Neural cell (in vitro differentiated cells): ENCODE data around the gene FSIP1. TPM values are rescaled to one million over a fixed set of nuclear protein-coding genes. Genes with fewer than 3 reads are reported as not detected.

Experiments used
- H2AFZ ChIP-seq: fragments of 200-600, 300-800 bp; sonication (generic), shearing (Covaris generic); 2 replicates; pipeline ENCODE4 v1.6.0; 2014; ENCODE audit warnings: low read depth, mild to moderate bottlenecking, antibody characterized with exemption, low read length, moderate library complexity
- H3F3A ChIP-seq: fragments of 200-600 bp; shearing (Covaris generic); 2 replicates; pipeline ENCODE4 v1.6.1; 2016; ENCODE audit warnings: mild to moderate bottlenecking, moderate library complexity, mixed read lengths, antibody characterized with exemption, low read length; ENCODE audit not compliant: insufficient read depth, poor library complexity, severe bottlenecking
- H3K27ac ChIP-seq: fragments of 200-600, 300-800 bp; sonication (generic), shearing (Covaris generic); 2 replicates; pipeline ENCODE4 v1.5.1; 2014; ENCODE audit warnings: mild to moderate bottlenecking, low read length, moderate library complexity
- H3K27me3 ChIP-seq: fragments of 300-800, 200-600 bp; sonication (generic), shearing (Covaris generic); 2 replicates; pipeline ENCODE4 v1.6.0; 2014; ENCODE audit warnings: mild to moderate bottlenecking, low read depth, low read length, moderate library complexity; ENCODE audit not compliant: insufficient read depth
- H3K36me3 ChIP-seq: fragments of 300-800, 200-600 bp; sonication (generic), shearing (Covaris generic); 2 replicates; pipeline ENCODE4 v1.5.1; 2014; ENCODE audit warnings: mild to moderate bottlenecking, antibody characterized with exemption, low read length, moderate library complexity; ENCODE audit not compliant: insufficient read depth
- H3K4me2 ChIP-seq: fragments of 300-800, 200-600 bp; sonication (generic), shearing (Covaris generic); 2 replicates; pipeline ENCODE4 v1.6.0; 2014; ENCODE audit warnings: mild to moderate bottlenecking, low read length
- H3K4me3 ChIP-seq: fragments of 300-800, 200-600 bp; sonication (generic), shearing (Covaris generic); 2 replicates; pipeline ENCODE4 v1.5.1; 2014; ENCODE audit warnings: mild to moderate bottlenecking, low read length, moderate library complexity
- H3K79me2 ChIP-seq: fragments of 200-600 bp; shearing (Covaris generic); replicated peaks from 2 replicates; pipeline ENCODE4 v1.6.0; 2014; ENCODE audit warnings: mild to moderate bottlenecking, low read length, moderate library complexity; ENCODE audit not compliant: insufficient read depth
- H3K9ac ChIP-seq: fragments of 300-800, 200-600 bp; sonication (generic), shearing (Covaris generic); 2 replicates; pipeline ENCODE4 v1.6.1; 2016; ENCODE audit warnings: mild to moderate bottlenecking, low read length, mixed read lengths
- H3K9me2 ChIP-seq: fragments of 200-600 bp; shearing (Covaris generic); 2 replicates; pipeline ENCODE4 v1.6.1; 2016; ENCODE audit warnings: mild to moderate bottlenecking, low read length, mixed read lengths; ENCODE audit not compliant: insufficient read depth
- H3K9me3 ChIP-seq: fragments of 200-600, 300-800 bp; sonication (generic), shearing (Covaris generic); 2 replicates; pipeline ENCODE4 v1.6.1; 2016; ENCODE audit warnings: mild to moderate bottlenecking, mixed run types, low read length, moderate library complexity, mixed read lengths
- H4K20me1 ChIP-seq: fragments of 200-600 bp; shearing (Covaris generic); 2 replicates; pipeline ENCODE4 v1.6.1; 2016; ENCODE audit warnings: mild to moderate bottlenecking, mixed run types; ENCODE audit not compliant: insufficient read depth
- CTCF ChIP-seq: fragments of 450-650 bp; IDR thresholded peaks from 2 replicates; pipeline ENCODE4 v1.5.1; 2014; ENCODE audit warnings: antibody characterized with exemption, mild to moderate bottlenecking, moderate library complexity; ENCODE audit not compliant: poor library complexity, severe bottlenecking
- EP300 ChIP-seq: fragments of 450-650 bp; conservative IDR thresholded peaks from 2 replicates; pipeline ENCODE4 v1.6.1; 2014; ENCODE audit warnings: antibody characterized with exemption, mild to moderate bottlenecking, moderate library complexity; ENCODE audit not compliant: poor library complexity, severe bottlenecking
- EZH2 ChIP-seq: fragments of 200-600, 300-800 bp; shearing (Covaris generic), sonication (generic); IDR thresholded peaks from 2 replicates; pipeline ENCODE4 v1.6.1; 2014; ENCODE audit warnings: antibody characterized with exemption, low read length, borderline replicate concordance, mild to moderate bottlenecking; ENCODE audit not compliant: insufficient read depth, poor library complexity, severe bottlenecking
- MXI1 ChIP-seq: fragments of 450-650 bp; conservative IDR thresholded peaks from 2 replicates; pipeline ENCODE4 v1.6.1; 2014; ENCODE audit warnings: antibody characterized with exemption, mild to moderate bottlenecking; ENCODE audit not compliant: poor library complexity, severe bottlenecking
- POLR2AphosphoS5 ChIP-seq: IDR thresholded peaks from 2 replicates; pipeline ENCODE4 v1.6.1; 2012
- RAD21 ChIP-seq: fragments of 450-650 bp; conservative IDR thresholded peaks from 2 replicates; pipeline ENCODE4 v1.6.1; 2014; ENCODE audit warnings: antibody characterized with exemption, mild to moderate bottlenecking, moderate library complexity
- REST ChIP-seq: IDR thresholded peaks from 2 replicates; pipeline ENCODE4 v1.6.1; 2012; ENCODE audit warnings: borderline replicate concordance
- SMC3 ChIP-seq: fragments of 450-650 bp; conservative IDR thresholded peaks from 2 replicates; pipeline ENCODE4 v1.6.1; 2014; ENCODE audit warnings: antibody characterized with exemption, mild to moderate bottlenecking, moderate library complexity; ENCODE audit not compliant: poor library complexity
- TAF1 ChIP-seq: IDR thresholded peaks from 2 replicates; pipeline ENCODE4 v1.6.1; 2012; ENCODE audit warnings: low read depth
- polyA plus RNA-seq: library from polyadenylated mRNA; depleted of rRNA; stranded (reverse); fragments of >200 nt; gene quantifications from 2 replicates; pipeline ENCODE4 v1.2.3, GENCODE V29; 2014

FSIP1 gene
- polyA plus RNA-seq, 1 donor from 2014 or later: 3.8 TPM

- Histone ChIP-seq H3K4me2 (no peak overlapping the region), H3K9ac (no peak overlapping the region), H3K9me3 (no peaks in the 10 kb centered on the region), H3K27ac (no peak overlapping the region), H2AFZ (no peak overlapping the region), H4K20me1 (no peaks in the 10 kb centered on the region), H3F3A (no peaks in the 10 kb centered on the region), H3K36me3 (no peaks in the 10 kb centered on the region), H3K9me2 (no peaks in the 10 kb centered on the region), H3K79me2 (no peaks in the 10 kb centered on the region), H3K27me3 (no peaks in the 10 kb centered on the region), H3K4me3 (no peak overlapping the region)
- TF ChIP-seq POLR2AphosphoS5 (no peak), MXI1 (no peak), CTCF (no peak), TAF1 (no peak), EZH2 (no peak), RAD21 (no peak), SMC3 (no peak), EP300 (no peak), REST (no peak)
Observed at GRCh38 chr15:39613861-39614260, 168.8 kb downstream of the FSIP1 start.

GRCh38 chr15:39613271-39613670 lies 169.4 kb downstream of the FSIP1 start:
- no peaks in the 10 kb centered on the region for H3K27me3 ChIP-seq
- H3K9ac ChIP-seq: no peak overlapping the region
- H3K36me3 ChIP-seq: no peaks in the 10 kb centered on the region
- H3K9me3 ChIP-seq: no peaks in the 10 kb centered on the region
- no peaks in the 10 kb centered on the region for H3F3A ChIP-seq
- no peak for TF ChIP-seq POLR2AphosphoS5
- no peak for TF ChIP-seq REST
- TF ChIP-seq MXI1: no peak
- TF ChIP-seq CTCF: no peak
- TF ChIP-seq TAF1: no peak
- no peak for TF ChIP-seq RAD21
- TF ChIP-seq SMC3: no peak
- TF ChIP-seq EZH2: no peak
- no peak for TF ChIP-seq EP300
- H3K27ac ChIP-seq: no peak overlapping the region
- H4K20me1 ChIP-seq: no peaks in the 10 kb centered on the region
- no peak overlapping the region for H2AFZ ChIP-seq
- H3K4me2 ChIP-seq: no peak overlapping the region
- H3K79me2 ChIP-seq: no peaks in the 10 kb centered on the region
- H3K9me2 ChIP-seq: no peaks in the 10 kb centered on the region
- H3K4me3 ChIP-seq: no peak overlapping the region
